Measurements from ENCODE around the gene FAM181B.
A peak's percentile ranks its signal among the peaks of the same experiment; 100 is the strongest.

The FAM181B gene

GRCh38 chr11:82733444-82734119, at the start of gene FAM181B:
TSS of gene FAM181B (minus strand) at chr11:82733864. CDS start at chr11:82733729, 135 bp downstream.
- no peak for DNase-seq

- DNase-seq, result no peak
Observed at GRCh38 chr11:82782825-82783374, 49.2 kb upstream of the FAM181B start.

- no peak for DNase-seq
Observed at GRCh38 chr11:82778776-82779175, 45.1 kb upstream of the FAM181B start.

GRCh38 chr11:82776377-82776776, 42.7 kb upstream of the FAM181B start:
- DNase-seq, result no peak

GRCh38 chr11:82775736-82776346, 42.2 kb upstream of the FAM181B start:
- DNase-seq, result peak; percentile 7

GRCh38 chr11:82775218-82775617, 41.6 kb upstream of the FAM181B start:
- no peak for DNase-seq

- no peak for DNase-seq
Observed at GRCh38 chr11:82771781-82772180, 38.1 kb upstream of the FAM181B start.

- DNase-seq, result no peak
Observed at GRCh38 chr11:82767123-82767522, 33.5 kb upstream of the FAM181B start.

- DNase-seq, result no peak
Observed at GRCh38 chr11:82765466-82766034, 31.9 kb upstream of the FAM181B start.

- DNase-seq, result no peak
Observed at GRCh38 chr11:82763167-82763566, 29.5 kb upstream of the FAM181B start.

- no peak for DNase-seq
Observed at GRCh38 chr11:82759649-82760048, 26.0 kb upstream of the FAM181B start.

- no peak for DNase-seq
Observed at GRCh38 chr11:82757660-82758357, 24.1 kb upstream of the FAM181B start.

- DNase-seq, result no peak
Observed at GRCh38 chr11:82756765-82757639, 23.3 kb upstream of the FAM181B start.

- no peak for DNase-seq
Observed at GRCh38 chr11:82754410-82754809, 20.7 kb upstream of the FAM181B start.

GRCh38 chr11:82753921-82754320, 20.3 kb upstream of the FAM181B start:
- DNase-seq, result no peak

- no peak for DNase-seq
Observed at GRCh38 chr11:82752801-82753200, 19.1 kb upstream of the FAM181B start.

- no peak for DNase-seq
Observed at GRCh38 chr11:82750643-82751139, 17.0 kb upstream of the FAM181B start.

GRCh38 chr11:82747471-82747870, 13.8 kb upstream of the FAM181B start:
- no peak for DNase-seq

- no peak for DNase-seq
Observed at GRCh38 chr11:82738091-82738490, 4.4 kb upstream of the FAM181B start.

GRCh38 chr11:82734120-82734479, 436 bp upstream of the FAM181B start:
- DNase-seq, result no peak

- DNase-seq, result no peak
Observed at GRCh38 chr11:82732734-82733443, 775 bp downstream of the FAM181B start.

- DNase-seq, result no peak
Observed at GRCh38 chr11:82732348-82732733, 1.3 kb downstream of the FAM181B start.

All from stimulated activated CD4-positive, alpha-beta T cell treated with anti-CD3 and anti-CD28 coated beads, Interleukin-4, amount 100 ng/mL, for 24 hours (primary cell).